HCT116 (cell line): ENCODE data around the gene SLC39A10.

Experiments
- CEBPB ChIP-seq: IDR thresholded peaks from 2 replicates; pipeline ENCODE4 v1.6.1; 2012; ENCODE audit warnings: low read depth
- CTCF ChIP-seq, 3 experiments: fragments of 200-600 bp in 1 of 3; sonication (generic) in 1 of 3; IDR thresholded peaks in 2 of 3; conservative IDR thresholded peaks in 1 of 3; 2 replicates each; pipeline ENCODE4 v1.5.1; 2012 to 2017; ENCODE audit warnings: low read depth in 2 of 3, low read length in 2 of 3, antibody characterized with exemption in 1 of 3, borderline replicate concordance in 1 of 3, control low read depth in 1 of 3, mild to moderate bottlenecking in 1 of 3, mixed read lengths in 1 of 3, mixed run types in 1 of 3, moderate library complexity in 1 of 3; ENCODE audit not compliant: insufficient read depth in 1 of 3
- EZH2 ChIP-seq: fragments of 200-600 bp; sonication (generic); IDR thresholded peaks from 2 replicates; pipeline ENCODE4 v1.6.1; 2017; ENCODE audit warnings: antibody characterized with exemption, mixed run types
- EZH2phosphoT487 ChIP-seq: fragments of 200-600 bp; IDR thresholded peaks from 2 replicates; pipeline ENCODE4 v1.6.1; 2018; ENCODE audit warnings: antibody characterized with exemption, borderline replicate concordance
- JUND ChIP-seq: IDR thresholded peaks from 2 replicates; pipeline ENCODE4 v1.6.1; 2012
- POLR2A ChIP-seq: IDR thresholded peaks from 2 replicates; pipeline ENCODE4 v1.7.0; 2011; ENCODE audit warnings: borderline replicate concordance; ENCODE audit not compliant: insufficient read depth, insufficient read length; ENCODE audit errors: extremely low read depth
- POLR2AphosphoS5 ChIP-seq: IDR thresholded peaks from 2 replicates; pipeline ENCODE4 v1.6.1; 2011; ENCODE audit warnings: mild to moderate bottlenecking, low read depth, low read length, moderate library complexity
- RAD21 ChIP-seq: IDR thresholded peaks from 2 replicates; pipeline ENCODE4 v1.6.1; 2012; ENCODE audit warnings: low read depth, mild to moderate bottlenecking
- REST ChIP-seq: IDR thresholded peaks from 2 replicates; pipeline ENCODE4 v1.6.1; 2012; ENCODE audit warnings: low read depth
- SP1 ChIP-seq: IDR thresholded peaks from 2 replicates; pipeline ENCODE4 v1.6.1; 2012; ENCODE audit warnings: low read depth
- TF ChIP-seq, protein P1 (sequence below): IDR thresholded peaks from 2 replicates; pipeline ENCODE4 v1.6.1; 2012

DNA sequence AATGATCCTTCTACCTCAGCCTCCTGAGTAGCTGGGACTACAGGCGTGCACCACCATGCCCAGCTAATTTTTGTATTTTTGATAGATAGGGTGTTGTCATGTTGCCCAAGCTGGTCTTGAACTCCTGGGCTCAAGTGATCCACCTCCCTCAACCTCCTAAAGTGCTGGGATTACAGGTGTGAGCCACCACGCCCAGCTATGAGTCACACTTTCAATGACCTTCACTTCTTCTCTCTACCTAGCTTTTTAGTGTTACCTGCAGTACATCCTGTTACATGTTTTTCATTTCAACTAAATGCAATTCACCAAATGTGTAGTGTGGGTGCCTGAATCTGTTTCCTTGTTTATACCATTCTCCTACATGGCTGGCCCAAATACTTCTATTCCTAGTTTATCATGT is 64.0 kb downstream of the SLC39A10 start:
- TF ChIP-seq CTCF (IDR thresholded peaks at IDR 0.05 in 2 of 3, conservative IDR thresholded peaks at IDR 0.05 in 1 of 3; ENCODE audit: borderline replicate concordance in 1 of 3, insufficient read depth in 1 of 3, low read depth in 2 of 3, low read length in 2 of 3) = no peak
- TF ChIP-seq POLR2A = no peak
- peak; percentile 59 for TF ChIP-seq JUND
- no peak for TF ChIP-seq EZH2
- TF ChIP-seq, protein P1, sequence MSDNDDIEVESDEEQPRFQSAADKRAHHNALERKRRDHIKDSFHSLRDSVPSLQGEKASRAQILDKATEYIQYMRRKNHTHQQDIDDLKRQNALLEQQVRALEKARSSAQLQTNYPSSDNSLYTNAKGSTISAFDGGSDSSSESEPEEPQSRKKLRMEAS = no peak
- no peak for TF ChIP-seq SP1
- TF ChIP-seq EZH2phosphoT487 = no peak
- no peak for TF ChIP-seq POLR2AphosphoS5
- TF ChIP-seq CEBPB = no peak
- TF ChIP-seq REST = no peak
- no peak for TF ChIP-seq RAD21
